H9 (cell line): ENCODE data around the gene OSGIN1. TPM values are rescaled to one million over a fixed set of nuclear protein-coding genes. Genes with fewer than 3 reads are reported as not detected.

Experiments
- DNase-seq: peaks from one replicate; pipeline ENCODE4 v3.0.0-alpha.2; 2017
- H2AFZ ChIP-seq: one replicate; pipeline ENCODE4 v1.6.1; 2013; ENCODE audit warnings: mild to moderate bottlenecking, low read length, control low read depth, moderate library complexity
- H2AK5ac ChIP-seq: 2 replicates; pipeline ENCODE4 v1.6.1; 2013; ENCODE audit warnings: low read length, control low read depth, mixed read lengths; ENCODE audit not compliant: insufficient read length
- H2BK120ac ChIP-seq: one replicate; pipeline ENCODE4 v1.6.1; 2013; ENCODE audit warnings: low read depth, mild to moderate bottlenecking, low read length, control low read depth, inconsistent platforms; ENCODE audit not compliant: poor library complexity, severe bottlenecking
- H2BK12ac ChIP-seq: 2 replicates; pipeline ENCODE4 v1.6.1; 2013; ENCODE audit warnings: low read length, control low read depth, mixed read lengths, low read depth; ENCODE audit not compliant: insufficient read length
- H2BK15ac ChIP-seq: 2 replicates; pipeline ENCODE4 v1.6.1; 2013; ENCODE audit warnings: low read depth, low read length, control low read depth
- H2BK20ac ChIP-seq: one replicate; pipeline ENCODE4 v1.6.1; 2013; ENCODE audit warnings: low read depth, mild to moderate bottlenecking, low read length, control low read depth, inconsistent platforms; ENCODE audit not compliant: poor library complexity, severe bottlenecking
- H2BK5ac ChIP-seq: 2 replicates; pipeline ENCODE4 v1.6.1; 2013; ENCODE audit warnings: low read length, control low read depth, mixed read lengths; ENCODE audit not compliant: insufficient read length
- H3K14ac ChIP-seq: 2 replicates; pipeline ENCODE4 v1.6.1; 2013; ENCODE audit warnings: low read length, control low read depth; ENCODE audit not compliant: insufficient read depth
- H3K18ac ChIP-seq: 2 replicates; pipeline ENCODE4 v1.6.1; 2013; ENCODE audit warnings: low read depth, mild to moderate bottlenecking, mixed read lengths, low read length, control low read depth; ENCODE audit not compliant: insufficient read length
- H3K23ac ChIP-seq: 2 replicates; pipeline ENCODE4 v1.6.1; 2013; ENCODE audit warnings: low read length, control low read depth, mixed read lengths, low read depth; ENCODE audit not compliant: insufficient read length
- H3K23me2 ChIP-seq: 2 replicates; pipeline ENCODE4 v1.6.1; 2013; ENCODE audit warnings: low read depth, mild to moderate bottlenecking, mixed read lengths, low read length, control low read depth; ENCODE audit not compliant: insufficient read length, poor library complexity, severe bottlenecking
- H3K27ac ChIP-seq: 2 replicates; pipeline ENCODE4 v1.5.1; 2013; ENCODE audit warnings: low read length, control low read depth, mixed read lengths, low read depth; ENCODE audit not compliant: insufficient read length
- H3K27me3 ChIP-seq: 2 replicates; pipeline ENCODE4 v1.6.1; 2013; ENCODE audit warnings: low read length, control low read depth, inconsistent platforms; ENCODE audit not compliant: insufficient read depth
- H3K4ac ChIP-seq: 2 replicates; pipeline ENCODE4 v1.6.1; 2013; ENCODE audit warnings: low read depth, mild to moderate bottlenecking, control low read depth, inconsistent platforms, low read length, moderate library complexity
- H3K4me1 ChIP-seq: 2 replicates; pipeline ENCODE4 v1.6.1; 2013; ENCODE audit warnings: low read length, control low read depth, inconsistent platforms; ENCODE audit not compliant: insufficient read depth
- H3K4me2 ChIP-seq: 2 replicates; pipeline ENCODE4 v1.6.1; 2013; ENCODE audit warnings: low read length, control low read depth, mixed read lengths; ENCODE audit not compliant: insufficient read length, insufficient read depth
- H3K56ac ChIP-seq: 2 replicates; pipeline ENCODE4 v1.6.1; 2013; ENCODE audit warnings: low read depth, mild to moderate bottlenecking, mixed read lengths, low read length, control low read depth; ENCODE audit not compliant: insufficient read length
- H3K79me1 ChIP-seq: 2 replicates; pipeline ENCODE4 v1.6.1; 2013; ENCODE audit warnings: low read depth, mild to moderate bottlenecking, moderate library complexity, low read length, control low read depth, inconsistent platforms; ENCODE audit not compliant: insufficient read depth, poor library complexity, severe bottlenecking
- H3K79me2 ChIP-seq: 2 replicates; pipeline ENCODE4 v1.6.1; 2013; ENCODE audit warnings: low read length, control low read depth, inconsistent platforms; ENCODE audit not compliant: insufficient read depth
- H3K9ac ChIP-seq: 2 replicates; pipeline ENCODE4 v1.6.1; 2013; ENCODE audit warnings: low read length, control low read depth, mixed read lengths; ENCODE audit not compliant: insufficient read length; ENCODE audit errors: extremely low read depth
- H3K9me3 ChIP-seq: one replicate; pipeline ENCODE4 v1.6.1; 2013; ENCODE audit warnings: low read depth, low read length, inconsistent platforms; ENCODE audit not compliant: control insufficient read depth
- H3T11ph ChIP-seq: one replicate; pipeline ENCODE4 v1.6.1; 2013; ENCODE audit warnings: mild to moderate bottlenecking, low read length, control low read depth, inconsistent platforms
- H4K20me1 ChIP-seq: one replicate; pipeline ENCODE4 v1.6.1; 2013; ENCODE audit not compliant: control insufficient read depth, insufficient read length, insufficient read depth
- H4K5ac ChIP-seq: 2 replicates; pipeline ENCODE4 v1.6.1; 2013; ENCODE audit warnings: low read depth, mild to moderate bottlenecking, mixed read lengths, low read length, control low read depth; ENCODE audit not compliant: insufficient read length
- H4K8ac ChIP-seq: replicated peaks from 2 replicates; pipeline ENCODE4 v1.6.1; 2013; ENCODE audit warnings: low read length, control low read depth, mixed read lengths, low read depth; ENCODE audit not compliant: insufficient read length
- H4K91ac ChIP-seq: 2 replicates; pipeline ENCODE4 v1.6.1; 2013; ENCODE audit warnings: low read depth, mild to moderate bottlenecking, moderate library complexity, mixed read lengths, low read length, control low read depth; ENCODE audit not compliant: insufficient read length
- H3K27ac Mint-ChIP-seq, 3 experiments: 2 replicates in 2 of 3; 3 replicates in 1 of 3; pipeline ENCODE4 v1.8.0; 2020 to 2021; ENCODE audit warnings: mixed read lengths in 3 of 3, mild to moderate bottlenecking in 1 of 3, moderate library complexity in 1 of 3
- H3K27me3 Mint-ChIP-seq: 2 replicates; pipeline ENCODE4 v1.8.0; 2021; ENCODE audit warnings: low read depth, mild to moderate bottlenecking, moderate library complexity, mixed read lengths
- H3K36me3 Mint-ChIP-seq, 3 experiments: 2 replicates in 2 of 3; 3 replicates in 1 of 3; pipeline ENCODE4 v1.8.0; 2020 to 2021; ENCODE audit warnings: low read depth in 3 of 3, mixed read lengths in 3 of 3; ENCODE audit not compliant: insufficient read depth in 1 of 3
- H3K4me1 Mint-ChIP-seq, 2 experiments: 2 replicates each; pipeline ENCODE4 v1.8.0; 2020; ENCODE audit warnings: mixed read lengths in 2 of 2
- H3K4me3 Mint-ChIP-seq, 2 experiments: 2 replicates in 1 of 2; 3 replicates in 1 of 2; pipeline ENCODE4 v1.8.0; 2020 to 2021; ENCODE audit warnings: mild to moderate bottlenecking in 2 of 2, mixed read lengths in 2 of 2, moderate library complexity in 1 of 2
- H3K9me3 Mint-ChIP-seq, 2 experiments: 2 replicates in 1 of 2; 3 replicates in 1 of 2; pipeline ENCODE4 v1.8.0; 2020; ENCODE audit warnings: mild to moderate bottlenecking in 2 of 2, mixed read lengths in 2 of 2, moderate library complexity in 1 of 2
- CTCF ChIP-seq: fragments of 200-600 bp; sonication (generic); conservative IDR thresholded peaks from 3 replicates; pipeline ENCODE4 v1.8.0; 2021; ENCODE audit warnings: antibody characterized with exemption, mild to moderate bottlenecking
- WGBS: extraction: QIAGEN DNeasy Blood & Tissue Kit; methylation state at CpG from one replicate; pipeline ENCODE4 v1.1.7; 2013; ENCODE audit warnings: missing lambda C conversion rate, low lambda C conversion rate, mixed read lengths; ENCODE audit not compliant: insufficient read length; ENCODE audit errors: extremely low coverage; 5-methylcytosine and 5-hydroxymethylcytosine counted together
- total RNA-seq: library from RNA; stranded (reverse); gene quantifications from 2 replicates; pipeline ENCODE4 v1.2.1, GENCODE V29; 2021

The OSGIN1 gene
- total RNA-seq, 1 experiment from 2014 or later: 0.63 TPM

- H4K5ac ChIP-seq: no peak overlapping the region
- H3K4ac ChIP-seq: no peak overlapping the region
- no peak overlapping the region for H3K4me3 Mint-ChIP-seq
- H4K8ac ChIP-seq: no peak overlapping the region
- H3K27me3 Mint-ChIP-seq: peaks cover 15% of the 10 kb centered on the region
- H3K4me1 ChIP-seq: no peaks in the 10 kb centered on the region
- no peaks in the 10 kb centered on the region for H4K20me1 ChIP-seq
- no peak overlapping the region; the same call in 1 of the 2 replicates for H3K14ac ChIP-seq
- no peak overlapping the region for H2BK120ac ChIP-seq
- H3K23me2 ChIP-seq: no peaks in the 10 kb centered on the region
- H2BK20ac ChIP-seq: no peak overlapping the region
- peaks cover 2 to 7% of the 10 kb centered on the region in 2 experiments; a peak in 3 of 4 replicates for H3K4me1 Mint-ChIP-seq
- no peak overlapping the region for H3K4me2 ChIP-seq
- H2AFZ ChIP-seq: no peak overlapping the region
- H3K9me3 Mint-ChIP-seq: no peaks in the 10 kb centered on the region
- H2BK12ac ChIP-seq: no peak overlapping the region
- H3K27ac ChIP-seq: no peak overlapping the region
- H3K36me3 Mint-ChIP-seq: no peaks in the 10 kb centered on the region
- no peak overlapping the region for H4K91ac ChIP-seq
- H2BK5ac ChIP-seq: no peak overlapping the region
- no peak overlapping the region; a peak in 2 of 7 replicates for H3K27ac Mint-ChIP-seq
- no peak for TF ChIP-seq CTCF
- no peaks in the 10 kb centered on the region for H3K9me3 ChIP-seq
- H3K9ac ChIP-seq: no peak overlapping the region
- no peak overlapping the region for H2AK5ac ChIP-seq
- no peak overlapping the region for H3T11ph ChIP-seq
- DNase-seq: no peak
- no peak overlapping the region for H3K23ac ChIP-seq
- H3K79me1 ChIP-seq: no peaks in the 10 kb centered on the region
- no peaks in the 10 kb centered on the region for H3K79me2 ChIP-seq
- H3K27me3 ChIP-seq: no peaks in the 10 kb centered on the region
- no peak overlapping the region for H3K56ac ChIP-seq
- no peak overlapping the region for H2BK15ac ChIP-seq
- no CpG with 5 or more reads among the region's 5 CpGs for WGBS
- H3K18ac ChIP-seq: no peak overlapping the region
Measured at GRCh38 chr16:84005391-84005790, 52.4 kb downstream of the OSGIN1 start.
